Sigmoid colon (tissue), 4 donors: ENCODE data around the gene TOB1.

Experiments used
- CTCF ChIP-seq, 4 experiments: fragments of 450-650 bp in 3 of 4; fragments of 200-600 bp in 1 of 4; IDR thresholded peaks; one replicate each; pipeline ENCODE4 v1.5.1; 2016 to 2019; ENCODE audit warnings: antibody characterized with exemption in 4 of 4, mild to moderate bottlenecking in 3 of 4, moderate library complexity in 2 of 4
- EP300 ChIP-seq, 4 donors: sonication (generic); formaldehyde crosslinking; IDR thresholded peaks; one replicate each; pipeline ENCODE4 v1.6.1; 2017; ENCODE audit warnings: antibody characterized with exemption in 4 of 4

- no peak for TF ChIP-seq CTCF (IDR thresholded peaks at IDR 0.05)
- no peak for TF ChIP-seq EP300 (IDR thresholded peaks at IDR 0.05)
These were observed 33.2 kb downstream of the TOB1 start for GRCh38 chr17:50832864-50833381.
